ENCODE results near the gene ALPP. TPM values are rescaled to one million over a fixed set of nuclear protein-coding genes. Genes with fewer than 3 reads are reported as not detected.

The ALPP gene
- total and polyA plus RNA-seq, 2 of the 13 experiments (the other 11 are each of a cell fraction or from before 2014, with no cell fraction given): not detected

DNA sequence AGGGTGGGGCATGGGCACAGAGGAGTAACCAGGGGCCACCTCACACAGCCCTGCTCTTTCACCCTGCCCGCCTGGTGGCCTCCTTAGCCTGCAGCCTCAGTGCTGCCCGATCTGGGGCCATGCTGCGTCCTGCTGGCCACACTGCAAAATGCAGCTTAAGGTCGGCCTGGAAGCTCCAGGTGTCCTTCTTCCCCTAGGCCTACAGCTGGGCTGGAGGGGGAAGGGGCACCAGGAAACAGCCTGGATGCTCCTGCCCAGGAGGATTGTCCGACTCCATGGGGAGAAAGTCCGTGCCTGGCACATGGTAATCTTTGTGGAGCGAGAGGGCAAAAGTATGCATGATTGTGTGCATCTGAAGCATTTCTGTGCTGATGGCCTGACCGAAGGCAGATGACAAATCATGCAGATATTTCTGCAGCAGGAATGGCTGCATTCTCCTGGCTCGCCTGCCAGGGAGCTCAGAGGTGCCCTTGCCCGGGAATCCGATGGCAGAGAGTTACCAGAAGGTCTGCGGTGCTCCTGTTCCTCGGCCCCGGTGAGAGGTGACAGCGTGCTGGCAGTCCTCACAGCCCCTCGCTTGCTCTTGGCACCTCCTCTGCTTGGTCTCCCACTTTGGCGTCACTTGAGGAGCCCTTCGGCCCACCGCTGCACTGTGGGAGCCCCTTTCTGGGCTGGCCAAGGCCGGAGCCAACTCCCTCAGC, 12.8 kb upstream of the ALPP start (continued):
- no peak for TF ChIP-seq ZNF224 (CRISPR knock-in tag; IDR thresholded peaks at IDR 0.05)
- TF ChIP-seq, protein P1, sequence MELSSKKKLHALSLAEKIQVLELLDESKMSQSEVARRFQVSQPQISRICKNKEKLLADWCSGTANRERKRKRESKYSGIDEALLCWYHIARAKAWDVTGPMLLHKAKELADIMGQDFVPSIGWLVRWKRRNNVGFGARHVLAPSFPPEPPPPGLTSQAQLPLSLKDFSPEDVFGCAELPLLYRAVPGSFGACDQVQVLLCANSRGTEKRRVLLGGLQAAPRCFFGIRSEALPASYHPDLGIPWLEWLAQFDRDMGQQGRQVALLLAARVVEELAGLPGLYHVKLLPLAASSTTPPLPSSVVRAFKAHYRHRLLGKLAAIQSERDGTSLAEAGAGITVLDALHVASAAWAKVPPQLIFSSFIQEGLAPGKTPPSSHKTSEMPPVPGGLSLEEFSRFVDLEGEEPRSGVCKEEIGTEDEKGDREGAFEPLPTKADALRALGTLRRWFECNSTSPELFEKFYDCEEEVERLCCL (CRISPR knock-in tag; IDR thresholded peaks at IDR 0.05; ENCODE audit: borderline replicate concordance): no peak
- TF ChIP-seq NCOA1 (CRISPR knock-in tag; IDR thresholded peaks at IDR 0.05): 0 out of 2 replicates have a peak, but pooled peaks have one; percentile 60
- 0 out of 2 replicates have a peak, but pooled peaks have one; percentile 61 for TF ChIP-seq ZNF619 (CRISPR knock-in tag; IDR thresholded peaks at IDR 0.05)
- TF ChIP-seq THAP9 (CRISPR knock-in tag; IDR thresholded peaks at IDR 0.05; ENCODE audit: borderline replicate concordance): 0 out of 2 replicates have a peak, but pooled peaks have one; percentile 41
- TF ChIP-seq ATRX (CRISPR knock-in tag; IDR thresholded peaks at IDR 0.05; ENCODE audit: borderline replicate concordance): no peak
- TF ChIP-seq CTCF (CRISPR knock-in tag; IDR thresholded peaks at IDR 0.05): peak; percentile 78
- 0 out of 2 replicates have a peak, but pooled peaks have one; percentile 30 for TF ChIP-seq ZNF512B (CRISPR knock-in tag; IDR thresholded peaks at IDR 0.05; ENCODE audit: borderline replicate concordance)
- 0 out of 2 replicates have a peak, but pooled peaks have one; percentile 26 for TF ChIP-seq ZNF768 (CRISPR knock-in tag; IDR thresholded peaks at IDR 0.05)
- peak; percentile 67; the same call in 1 of the 2 replicates for TF ChIP-seq MTF2 (CRISPR knock-in tag; IDR thresholded peaks at IDR 0.05; ENCODE audit: borderline replicate concordance)
- peak; percentile 64; the same call in 1 of the 2 replicates for TF ChIP-seq ZFX (CRISPR knock-in tag; IDR thresholded peaks at IDR 0.05; ENCODE audit: low read depth)
- peak; percentile 11; the same call in 1 of the 2 replicates for TF ChIP-seq SALL1 (CRISPR knock-in tag; IDR thresholded peaks at IDR 0.05)
- no peak for TF ChIP-seq ZBTB33 (CRISPR knock-in tag; IDR thresholded peaks at IDR 0.05)
- TF ChIP-seq CHD4 (IDR thresholded peaks at IDR 0.05; ENCODE audit: borderline replicate concordance, low read length): no peak
- TF ChIP-seq ZMYM4 (CRISPR knock-in tag; IDR thresholded peaks at IDR 0.05): peak; percentile 50; the same call in 1 of the 2 replicates
- TF ChIP-seq ZMYM3 (CRISPR knock-in tag; IDR thresholded peaks at IDR 0.05): 0 out of 2 replicates have a peak, but pooled peaks have one; percentile 34
- no peak for TF ChIP-seq DR1 (CRISPR knock-in tag; IDR thresholded peaks at IDR 0.05)
